Ishikawa (cell line): ENCODE data around the gene RPL3.
A peak's percentile ranks its signal among the peaks of the same experiment; 100 is the strongest.

Source experiments
- EP300 ChIP-seq: IDR thresholded peaks from 2 replicates; pipeline ENCODE4 v1.6.1; 2012; ENCODE audit warnings: borderline replicate concordance
- TCF12 ChIP-seq: IDR thresholded peaks from 2 replicates; pipeline ENCODE4 v1.6.1; 2012; ENCODE audit warnings: low read depth
- TEAD4 ChIP-seq: IDR thresholded peaks from 2 replicates; pipeline ENCODE4 v1.6.1; 2012

DNA sequence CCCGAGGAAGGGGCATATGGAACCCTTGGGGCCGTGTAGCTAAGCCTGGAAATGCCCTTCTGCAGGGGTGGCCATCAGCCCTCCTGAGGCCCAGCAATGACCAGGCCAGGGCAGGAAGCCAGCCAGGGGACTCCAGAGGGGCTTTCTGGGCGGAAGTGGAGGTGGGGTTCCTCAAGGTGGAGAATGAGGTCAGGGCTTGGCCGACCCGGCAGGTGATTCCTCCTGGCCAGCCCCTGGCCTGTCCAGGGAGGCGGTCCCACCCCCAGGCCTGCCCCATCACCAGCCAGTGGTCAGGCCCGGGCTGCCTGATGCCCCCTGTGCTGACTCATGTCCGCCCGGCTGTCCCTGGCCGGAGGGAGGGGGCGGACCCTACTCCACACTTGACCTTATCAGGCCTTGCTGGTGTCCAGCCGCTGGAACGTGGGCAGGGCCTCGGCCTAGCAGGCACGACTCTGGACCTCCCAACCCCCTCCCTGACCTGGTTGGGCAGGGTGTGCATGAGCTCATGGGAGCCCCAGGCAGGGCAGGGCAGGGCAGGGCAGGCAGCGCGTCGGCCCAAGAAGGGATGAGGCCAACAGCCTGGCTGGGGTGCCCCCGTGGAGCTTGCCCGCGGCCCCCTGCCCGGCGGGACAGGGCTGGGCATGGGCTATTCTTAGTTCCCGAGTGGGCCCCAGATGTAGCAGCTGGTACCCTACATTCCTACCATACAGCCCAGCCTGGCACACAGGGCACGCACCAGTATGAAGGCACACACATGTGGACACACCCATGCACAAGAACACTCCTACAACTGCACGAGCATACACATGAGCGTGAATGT is 35.9 kb downstream of the RPL3 start:
- TF ChIP-seq EP300 (peak; percentile 93), TEAD4 (peak; percentile 78), TCF12 (peak; percentile 86)
